ENCODE data around the gene SNAP47.
A peak's percentile ranks its signal among the peaks of the same experiment; 100 is the strongest.
"Not testable (repeated sequence)": the region's sequence is repeated elsewhere in the genome, so short reads cannot be mapped to it uniquely, and the experiment has no call there.

SNAP47 gene, protein sequence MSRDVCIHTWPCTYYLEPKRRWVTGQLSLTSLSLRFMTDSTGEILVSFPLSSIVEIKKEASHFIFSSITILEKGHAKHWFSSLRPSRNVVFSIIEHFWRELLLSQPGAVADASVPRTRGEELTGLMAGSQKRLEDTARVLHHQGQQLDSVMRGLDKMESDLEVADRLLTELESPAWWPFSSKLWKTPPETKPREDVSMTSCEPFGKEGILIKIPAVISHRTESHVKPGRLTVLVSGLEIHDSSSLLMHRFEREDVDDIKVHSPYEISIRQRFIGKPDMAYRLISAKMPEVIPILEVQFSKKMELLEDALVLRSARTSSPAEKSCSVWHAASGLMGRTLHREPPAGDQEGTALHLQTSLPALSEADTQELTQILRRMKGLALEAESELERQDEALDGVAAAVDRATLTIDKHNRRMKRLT

DNA sequence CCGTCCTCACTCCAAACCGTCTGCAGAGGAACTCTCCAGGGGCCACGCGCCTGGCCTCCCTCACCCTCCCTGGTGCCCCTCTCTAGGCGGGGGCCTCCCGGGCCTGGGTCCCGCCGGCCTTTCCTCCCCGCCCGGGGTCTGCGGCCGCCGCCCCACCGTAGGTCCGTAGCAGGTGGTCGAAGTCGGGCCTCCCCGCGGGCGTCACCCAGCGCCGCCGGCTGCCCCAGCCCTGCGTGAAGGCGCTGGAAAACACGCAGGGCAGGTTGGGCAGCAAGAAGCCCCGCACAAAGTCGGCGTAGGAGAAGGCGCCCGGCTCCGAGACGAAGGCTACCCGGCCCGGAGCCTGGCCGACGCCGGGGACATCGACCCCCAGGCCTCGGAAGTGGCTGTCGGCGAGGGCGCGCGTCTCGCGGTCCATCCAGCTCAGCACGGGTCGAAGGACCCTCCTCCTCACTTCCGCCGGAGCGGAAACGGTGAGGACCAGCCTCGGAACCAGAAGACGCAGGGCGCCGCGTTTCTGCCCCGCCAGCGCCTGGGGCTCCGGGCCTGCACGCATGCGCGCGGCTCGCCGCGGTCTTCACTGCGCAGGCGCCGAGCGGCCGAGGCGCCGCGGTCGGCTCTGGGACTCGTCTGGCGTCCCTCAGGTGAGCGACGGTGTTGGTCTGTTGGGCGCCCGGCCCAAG, at the start of gene SNAP47, which contains the start of gene JMJD4:
TSS of gene SNAP47 (plus strand) at position 580 of the 683 bp plus-strand sequence. CDS start 12,302 bp downstream, outside the sequence.
TSS of gene JMJD4 (minus strand) at position 447 of the 683 bp plus-strand sequence. CDS start at position 418, 29 bp downstream.
- peak; percentile 83 for DNase-seq (ENCODE audit: low read depth)

DNA sequence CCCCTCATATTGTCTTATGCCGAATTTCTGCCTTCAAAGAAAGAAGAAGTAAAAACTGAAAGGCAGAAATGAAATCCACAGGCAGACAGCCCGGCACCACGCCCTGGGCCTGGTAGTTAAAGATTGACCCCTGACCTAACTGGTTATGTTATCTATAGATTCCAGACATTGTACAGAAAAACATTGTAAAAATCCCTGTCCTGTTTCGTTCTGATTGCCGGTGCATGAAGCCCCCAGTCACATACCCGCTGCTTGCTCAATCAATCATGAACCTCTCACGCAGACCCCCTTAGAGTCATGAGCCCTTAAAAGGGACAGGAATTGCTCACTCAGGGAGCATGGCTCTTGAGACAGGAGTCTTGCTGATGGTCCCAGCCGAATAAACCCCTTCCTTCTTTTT, 49.4 kb upstream of the SNAP47 start:
- no peak for DNase-seq (ENCODE audit: low read depth)

DNA sequence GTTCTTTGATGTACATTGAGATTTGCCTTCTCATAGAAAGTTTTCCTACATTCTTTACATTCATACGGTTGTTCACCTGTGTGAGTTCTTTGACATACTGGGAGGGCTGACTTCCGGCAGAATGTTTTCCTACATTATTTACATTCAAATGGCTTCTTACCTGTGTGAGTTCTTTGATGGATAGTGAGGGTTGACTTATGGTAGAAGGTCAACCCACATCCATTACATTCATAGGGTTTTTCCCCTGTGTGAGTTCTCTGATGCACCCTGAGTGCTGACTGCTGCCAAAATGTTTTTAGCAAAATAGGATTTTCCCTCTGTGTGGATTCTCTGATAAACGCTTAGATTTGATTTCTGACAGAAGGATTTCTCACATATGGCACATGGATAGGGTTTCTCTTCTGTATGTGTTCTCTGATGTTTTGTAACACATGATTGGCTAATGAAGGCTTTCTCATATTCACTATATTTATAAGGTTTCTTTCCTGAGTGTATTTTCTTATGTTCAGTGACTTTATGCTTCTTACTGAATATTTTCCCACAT, 37.8 kb upstream of the SNAP47 start:
- no peak for DNase-seq (ENCODE audit: low read depth)

DNA sequence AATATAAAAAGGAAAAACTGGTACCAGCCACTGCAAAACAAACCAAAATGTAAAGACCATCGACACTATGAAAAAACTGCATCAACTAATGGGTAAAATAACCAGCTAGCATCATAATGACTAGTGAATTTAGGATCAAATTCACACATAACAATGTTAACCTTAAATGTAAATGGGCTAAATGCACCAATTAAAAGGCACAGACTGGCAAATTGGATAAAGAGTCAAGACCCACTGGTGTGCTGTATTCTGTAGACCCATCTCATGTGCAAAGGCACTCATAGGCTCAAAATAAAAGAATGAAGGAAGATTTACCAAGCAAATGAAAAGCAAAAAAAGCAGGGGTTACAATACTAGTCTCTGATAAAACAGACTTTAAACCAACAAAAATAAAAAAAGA, 33.6 kb upstream of the SNAP47 start:
- DNase-seq (ENCODE audit: low read depth): not testable (repeated sequence)

DNA sequence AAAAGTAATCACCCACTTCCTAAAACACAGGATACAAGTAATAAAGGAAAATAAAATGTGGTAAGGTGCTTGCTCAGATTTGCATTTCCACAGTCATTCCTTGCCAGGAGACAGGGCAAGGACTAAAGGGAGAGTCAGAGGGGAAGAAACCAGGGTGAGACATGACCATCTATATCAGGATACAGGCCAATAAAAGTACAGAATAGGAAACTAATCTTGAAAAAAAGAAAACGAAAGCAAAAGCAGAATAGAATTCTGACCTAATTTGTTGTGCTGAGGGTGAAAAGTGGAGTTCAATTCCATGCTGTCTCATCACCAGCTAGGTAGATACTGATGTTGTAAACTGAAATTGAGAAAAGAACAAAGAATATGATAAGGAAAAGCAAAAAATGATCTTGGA, 27.4 kb upstream of the SNAP47 start:
- no peak for DNase-seq (ENCODE audit: low read depth)

DNA sequence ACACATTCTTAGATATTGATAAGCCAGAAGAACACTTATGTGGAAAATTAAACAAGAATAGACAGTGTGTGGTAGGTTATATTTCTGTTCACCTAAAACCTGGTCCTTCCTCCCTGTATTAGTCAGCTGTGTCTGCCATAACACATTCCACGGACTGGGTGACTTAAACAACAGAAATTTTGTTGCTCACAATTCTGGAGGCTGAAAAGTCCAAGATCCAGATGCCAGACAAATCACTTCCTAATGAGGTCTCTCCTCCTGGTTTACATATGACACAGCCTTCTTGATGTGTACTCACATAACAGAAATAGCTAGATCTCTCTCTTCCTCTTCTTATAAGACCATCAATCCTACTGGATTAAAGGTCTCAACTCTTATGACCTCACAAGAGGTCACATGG, 25.8 kb upstream of the SNAP47 start:
- no peak for DNase-seq (ENCODE audit: low read depth)

DNA sequence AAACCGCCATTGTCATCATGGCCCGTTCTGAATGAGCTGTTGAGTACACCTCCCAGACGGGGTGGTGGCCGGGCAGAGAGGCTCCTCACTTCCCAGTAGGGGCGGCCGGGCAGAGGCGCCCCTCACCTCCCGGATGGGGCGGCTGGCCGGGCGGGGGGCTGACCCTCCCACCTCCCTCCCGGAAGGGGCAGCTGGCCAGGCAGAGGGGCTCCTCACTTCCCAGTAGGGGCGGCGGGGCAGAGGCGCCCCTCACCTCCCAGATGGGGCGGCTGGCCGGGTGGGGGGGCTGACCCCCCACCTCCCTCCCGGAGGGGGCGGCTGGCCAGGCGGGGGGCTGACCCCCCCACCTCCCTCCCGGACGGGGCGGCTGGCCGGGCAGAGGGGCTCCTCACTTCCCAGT, 24.8 kb upstream of the SNAP47 start:
- DNase-seq (ENCODE audit: low read depth): not testable (repeated sequence)

DNA sequence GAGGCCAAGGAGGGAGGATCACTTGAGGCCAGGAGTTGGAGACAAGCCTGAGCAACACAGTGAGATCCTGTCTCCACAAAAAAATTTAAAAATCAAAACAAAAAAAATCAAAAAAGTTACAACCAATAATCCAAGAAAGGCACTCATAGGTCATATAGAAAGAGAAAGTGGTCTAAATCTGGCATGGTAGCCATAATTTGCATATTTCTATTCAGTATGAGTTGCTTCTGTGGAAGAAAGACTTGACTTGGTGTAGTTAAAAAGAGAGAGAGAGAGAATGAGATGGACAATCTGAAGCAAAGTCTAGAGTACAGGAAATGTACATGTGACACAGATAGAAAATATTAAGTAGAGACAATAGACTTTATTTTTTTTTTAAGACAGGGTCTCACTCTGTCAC, 22.6 kb upstream of the SNAP47 start:
- DNase-seq (ENCODE audit: low read depth): no peak

DNA sequence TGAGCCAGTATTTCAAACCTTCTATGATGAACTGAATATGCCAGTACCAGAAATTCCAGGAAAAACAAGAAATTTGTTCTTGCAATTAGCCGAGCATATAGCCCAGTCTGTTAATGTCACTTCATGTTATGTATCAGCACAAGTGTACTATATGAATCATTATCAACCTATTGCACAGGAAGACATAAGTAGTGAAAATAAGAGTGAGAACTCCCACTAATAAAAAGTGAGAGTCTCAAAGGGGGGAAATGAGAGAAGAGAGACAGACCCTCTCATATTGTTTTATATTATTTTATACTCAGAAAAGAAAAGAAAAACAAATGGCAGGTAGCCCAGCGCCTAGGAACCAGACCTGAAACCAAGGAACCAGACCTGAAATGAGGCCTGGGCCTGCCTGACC, 16.3 kb upstream of the SNAP47 start:
- DNase-seq (ENCODE audit: low read depth): no peak

DNA sequence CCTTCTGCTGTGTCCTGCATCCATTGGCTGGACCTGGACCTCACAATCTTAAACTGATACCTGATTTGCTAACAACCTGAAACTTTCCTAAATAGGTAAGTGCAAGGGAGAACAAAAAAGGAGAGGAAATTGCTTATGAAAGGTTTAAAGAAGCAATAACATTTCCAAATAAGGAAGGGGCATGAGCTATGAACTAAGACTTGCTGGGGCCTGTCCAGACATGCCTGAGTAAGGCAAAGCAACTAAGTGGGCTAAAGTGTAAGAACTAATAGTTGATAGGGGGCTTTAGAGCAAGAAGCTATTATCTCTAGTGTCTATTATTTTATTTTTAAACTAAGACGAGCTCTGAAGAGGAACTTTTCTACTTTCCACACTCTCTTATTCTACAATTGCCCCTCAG, 11.8 kb upstream of the SNAP47 start:
- no peak for DNase-seq (ENCODE audit: low read depth)

DNA sequence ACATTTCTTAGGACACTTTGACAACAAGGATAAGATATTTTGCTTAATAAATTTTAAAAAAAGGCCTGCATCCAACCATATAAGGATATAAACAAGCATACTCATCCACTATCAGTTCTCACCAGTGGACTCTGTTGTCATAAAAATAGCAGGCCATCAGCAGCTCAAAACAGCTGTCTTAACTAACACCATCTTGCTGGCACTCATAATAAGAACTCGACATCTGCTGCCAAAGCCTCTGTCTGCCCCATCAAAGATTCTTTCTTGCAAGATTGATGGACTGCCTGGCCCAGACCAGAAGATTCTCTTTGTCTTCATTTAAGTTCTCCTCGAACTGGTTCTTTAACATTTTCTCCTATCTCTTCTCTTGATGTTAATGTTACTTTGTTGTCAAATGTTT, 10.2 kb upstream of the SNAP47 start:
- DNase-seq (ENCODE audit: low read depth): no peak

DNA sequence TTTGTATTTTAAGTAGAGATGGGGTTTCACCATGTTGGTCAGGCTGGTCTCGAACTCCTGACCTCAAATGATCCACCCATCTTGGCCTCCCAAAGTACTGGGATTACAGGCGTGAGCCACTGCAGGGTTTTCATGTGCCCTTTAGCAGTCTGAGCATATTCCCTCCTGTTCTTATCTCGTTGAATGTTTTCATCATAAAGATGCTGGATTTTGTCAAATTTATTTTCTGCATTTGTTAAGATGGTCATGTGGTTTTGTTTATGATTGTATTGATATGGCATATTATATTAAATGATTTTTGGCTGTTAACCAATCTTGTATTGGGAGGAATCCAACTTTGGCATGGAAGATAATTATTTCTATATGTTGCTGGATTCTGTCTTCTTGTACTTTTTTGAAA, 8.9 kb upstream of the SNAP47 start:
- DNase-seq (ENCODE audit: low read depth): no peak

DNA sequence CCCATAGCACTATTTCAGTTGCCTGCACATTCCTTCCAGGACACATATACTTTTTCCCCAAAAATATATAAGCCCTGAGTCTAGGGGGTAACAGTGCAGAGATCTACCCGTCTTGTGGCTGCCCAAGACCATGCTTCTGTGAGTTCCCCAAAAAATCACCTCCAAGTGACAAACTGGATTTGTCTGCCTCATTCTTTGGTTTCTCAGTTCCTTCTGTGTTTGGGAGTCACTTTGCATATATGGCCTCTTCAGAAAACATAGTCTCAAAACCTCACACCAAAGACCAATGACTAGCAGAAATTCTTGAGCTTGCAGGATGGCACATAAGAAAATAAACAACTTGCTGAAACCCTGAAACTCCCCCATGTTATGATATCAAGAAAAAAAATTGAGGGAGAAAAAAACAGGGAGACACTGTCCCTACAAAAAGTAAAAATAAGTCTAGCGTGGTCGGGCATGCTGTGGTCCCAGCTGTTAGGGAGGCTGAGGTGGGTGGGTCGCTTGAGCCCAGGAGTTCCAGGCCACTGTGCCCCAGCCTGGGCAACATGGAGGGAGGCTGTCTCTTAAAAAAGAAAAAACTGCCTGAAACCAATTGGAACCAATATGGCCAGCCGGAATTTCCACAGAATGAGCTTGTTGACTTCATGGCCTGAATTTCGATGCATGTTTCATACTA, 8.2 kb upstream of the SNAP47 start:
- DNase-seq (ENCODE audit: low read depth): no peak

DNA sequence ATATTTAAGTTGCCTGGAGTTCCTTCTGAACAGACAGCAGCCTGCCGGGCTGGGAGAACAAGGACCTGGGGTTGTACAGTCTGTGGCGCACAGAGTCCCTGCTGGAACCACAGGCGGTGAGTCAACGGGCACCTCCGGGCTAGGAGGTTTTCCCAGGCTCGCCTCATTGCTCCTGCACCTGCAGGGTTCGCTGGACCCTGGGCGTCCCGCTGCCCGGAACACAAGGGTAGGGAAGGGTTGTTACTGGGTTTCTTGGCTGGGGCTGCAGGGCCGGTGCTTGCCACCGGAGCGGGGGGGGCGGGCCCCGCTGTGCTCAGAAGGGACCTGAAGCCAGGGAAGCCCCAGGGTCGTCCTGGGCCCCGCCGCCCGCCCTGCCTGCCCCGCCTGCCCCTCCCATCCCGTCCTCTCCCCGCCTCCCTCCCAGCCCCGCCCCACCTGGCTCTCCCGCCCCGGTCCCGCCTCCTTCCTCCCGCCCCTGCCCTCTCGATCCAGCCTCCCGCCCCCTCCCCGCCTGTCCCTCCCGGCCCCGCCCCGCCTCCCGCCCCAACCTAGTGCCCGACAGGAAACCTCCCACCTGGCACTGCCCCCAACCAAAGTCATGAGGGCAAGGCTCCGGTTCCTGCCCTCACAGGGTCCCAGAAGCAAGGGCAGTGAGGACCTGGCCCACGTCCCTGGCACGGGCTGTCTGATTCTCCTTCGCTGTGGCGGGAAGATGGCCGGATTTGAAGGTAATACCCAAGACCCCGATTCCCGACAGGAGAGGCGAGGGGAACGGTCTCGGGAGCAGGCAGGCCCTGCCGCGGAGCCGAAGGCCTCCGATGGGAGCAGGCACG, 7.0 kb upstream of the SNAP47 start:
- no peak for DNase-seq (ENCODE audit: low read depth)

DNA sequence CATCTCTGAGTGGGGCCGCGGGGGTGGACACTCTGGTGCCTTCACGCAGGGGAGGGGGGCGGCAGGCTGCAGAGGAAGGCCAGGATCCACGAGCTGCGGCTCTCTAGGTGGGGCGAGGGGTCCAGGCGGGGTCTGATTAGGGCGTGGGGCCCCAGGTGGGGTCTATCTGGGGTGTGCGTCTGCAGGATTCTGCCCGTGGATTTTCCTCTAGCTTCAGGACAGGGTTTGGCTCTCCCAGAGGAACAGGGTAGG, 6.4 kb upstream of the SNAP47 start:
- no peak for DNase-seq (ENCODE audit: low read depth)

DNA sequence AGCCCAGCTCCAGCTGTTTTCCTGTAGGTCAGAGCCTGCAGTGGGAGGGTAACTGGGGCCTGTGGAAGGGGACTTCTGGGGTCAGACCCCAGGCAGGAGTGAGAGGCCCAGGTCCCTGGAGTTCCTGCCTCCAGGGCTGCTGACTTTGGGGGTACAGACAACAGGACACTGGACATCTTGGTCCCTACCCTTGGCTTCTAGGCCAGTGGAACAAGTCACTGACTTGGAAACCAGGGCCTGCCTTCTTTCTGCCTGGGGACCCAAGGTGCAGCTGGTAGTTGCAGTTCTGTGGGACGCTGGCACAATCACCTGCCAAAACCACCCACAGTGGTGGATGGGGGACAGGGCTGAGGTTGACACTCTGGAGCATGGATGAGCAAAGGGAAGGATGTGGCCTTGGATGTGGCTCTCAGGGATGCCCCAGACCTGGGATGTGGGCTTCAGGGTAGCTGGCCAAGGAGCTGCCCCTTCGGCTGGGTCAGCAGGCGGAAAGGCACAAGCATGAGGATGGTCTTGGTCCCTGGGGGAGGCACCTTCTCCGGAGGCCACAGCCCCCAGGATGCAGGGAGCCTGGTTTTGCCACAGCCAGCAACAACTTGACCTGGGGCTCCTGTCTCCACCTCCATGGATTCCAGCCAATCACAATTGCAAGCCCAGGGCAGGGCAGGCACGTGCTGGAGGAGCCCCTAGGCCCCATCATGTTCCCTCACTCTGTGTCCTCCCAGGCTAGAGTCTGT, 5.9 kb upstream of the SNAP47 start:
- DNase-seq (ENCODE audit: low read depth): no peak

DNA sequence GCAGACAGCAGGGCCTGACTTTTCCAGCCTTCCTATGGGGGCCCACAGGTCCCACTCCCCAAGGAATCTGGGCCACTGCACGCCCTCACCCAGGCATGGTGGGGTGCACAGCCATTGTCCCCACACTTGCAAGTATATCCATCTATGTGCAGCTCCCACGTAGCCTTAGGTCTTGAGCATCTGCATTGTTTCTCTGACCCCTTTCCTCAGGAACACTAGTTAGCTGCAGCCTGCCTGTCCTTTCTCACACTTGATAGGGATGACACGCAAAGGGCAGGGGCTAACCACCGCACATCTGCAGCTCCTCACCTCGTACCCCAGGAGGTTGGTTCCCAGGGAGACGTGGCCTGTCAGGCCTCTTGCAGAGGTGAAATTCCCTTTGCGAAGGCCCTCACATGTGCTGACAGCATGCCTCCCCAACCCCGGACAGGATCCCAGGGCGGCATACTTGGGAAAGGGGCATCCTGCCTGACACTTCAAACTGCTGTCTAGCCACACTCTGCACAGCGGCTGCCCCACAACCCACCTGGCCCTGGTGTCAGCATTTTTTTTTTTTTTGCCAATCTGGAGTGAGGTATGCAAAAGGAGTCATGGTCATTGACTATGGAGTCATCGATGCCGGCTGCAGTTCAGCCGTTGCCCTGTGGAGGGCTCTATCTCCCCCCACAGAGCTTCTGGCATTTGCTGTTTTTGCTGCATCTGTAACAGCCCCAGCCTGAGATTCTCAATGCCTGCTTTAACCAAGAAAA, 5.2 kb upstream of the SNAP47 start:
- peak; percentile 43 for DNase-seq (ENCODE audit: low read depth)

DNA sequence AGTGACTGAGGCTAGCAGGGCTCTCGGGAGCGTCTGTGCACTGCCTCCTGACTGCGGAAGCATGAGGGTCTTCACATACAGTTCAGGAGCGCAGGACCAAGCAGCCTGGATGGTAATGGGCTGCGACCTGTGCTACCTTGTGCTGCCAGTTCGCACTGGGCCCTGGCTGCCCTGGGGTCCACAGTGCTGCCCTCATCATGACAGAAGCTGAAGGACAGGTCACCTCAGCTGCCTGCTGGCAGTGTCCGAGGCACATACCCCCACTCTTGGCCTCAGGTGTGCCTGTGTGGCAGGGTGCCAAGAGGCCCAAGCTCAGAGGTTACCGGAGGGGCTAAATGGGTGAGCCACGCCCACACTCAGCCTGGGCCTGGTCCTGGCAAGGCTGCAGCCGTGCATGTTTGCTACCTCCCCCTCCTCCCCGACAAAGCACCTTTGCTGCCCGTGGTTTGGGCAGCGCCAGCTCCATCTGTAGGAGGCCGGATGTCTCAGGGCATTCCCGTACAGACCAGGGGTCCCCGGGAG, 4.5 kb upstream of the SNAP47 start:
- DNase-seq (ENCODE audit: low read depth): no peak

DNA sequence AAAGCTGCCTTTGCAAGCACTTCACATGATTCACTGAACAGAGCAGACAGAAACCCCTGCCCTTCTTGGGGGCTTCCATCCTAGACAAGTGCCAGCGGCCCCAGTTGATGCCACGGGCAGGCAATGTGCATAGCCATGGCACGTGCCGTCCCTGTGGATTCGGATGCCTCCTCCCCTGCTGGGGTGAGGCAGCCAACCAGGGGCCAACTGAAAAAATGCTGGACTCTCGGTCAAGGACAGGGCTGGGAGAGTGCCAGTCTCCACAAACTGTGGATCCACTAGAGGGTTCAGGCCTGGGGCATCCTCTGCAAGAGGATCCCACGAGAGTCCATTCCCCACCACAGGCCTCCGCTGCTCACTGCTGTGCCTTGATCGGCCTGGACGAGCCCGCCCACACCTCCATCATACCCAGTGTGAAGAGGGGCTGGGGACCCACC, 4.0 kb upstream of the SNAP47 start:
- no peak for DNase-seq (ENCODE audit: low read depth)
